NK-92 (cell line): ENCODE results near the gene PUM1.
A peak's percentile ranks its signal among the peaks of the same experiment; 100 is the strongest.
"Not testable (repeated sequence)": the region's sequence is repeated elsewhere in the genome, so short reads cannot be mapped to it uniquely, and the experiment has no call there.

ENCODE experiments used
- DNase-seq: peaks from one replicate; lab custom pipeline; 2025; ENCODE audit not compliant: unreplicated experiment; lab: John Stamatoyannopoulos, UW

PUM1 gene

GRCh38 chr1:31065310-31066217, at the start of gene PUM1:
Gene PUM1 (minus strand): TSS chr1:31065717. CDS start chr1:31059566, 6,151 bp downstream.
- peak; percentile 93 for DNase-seq

DNA sequence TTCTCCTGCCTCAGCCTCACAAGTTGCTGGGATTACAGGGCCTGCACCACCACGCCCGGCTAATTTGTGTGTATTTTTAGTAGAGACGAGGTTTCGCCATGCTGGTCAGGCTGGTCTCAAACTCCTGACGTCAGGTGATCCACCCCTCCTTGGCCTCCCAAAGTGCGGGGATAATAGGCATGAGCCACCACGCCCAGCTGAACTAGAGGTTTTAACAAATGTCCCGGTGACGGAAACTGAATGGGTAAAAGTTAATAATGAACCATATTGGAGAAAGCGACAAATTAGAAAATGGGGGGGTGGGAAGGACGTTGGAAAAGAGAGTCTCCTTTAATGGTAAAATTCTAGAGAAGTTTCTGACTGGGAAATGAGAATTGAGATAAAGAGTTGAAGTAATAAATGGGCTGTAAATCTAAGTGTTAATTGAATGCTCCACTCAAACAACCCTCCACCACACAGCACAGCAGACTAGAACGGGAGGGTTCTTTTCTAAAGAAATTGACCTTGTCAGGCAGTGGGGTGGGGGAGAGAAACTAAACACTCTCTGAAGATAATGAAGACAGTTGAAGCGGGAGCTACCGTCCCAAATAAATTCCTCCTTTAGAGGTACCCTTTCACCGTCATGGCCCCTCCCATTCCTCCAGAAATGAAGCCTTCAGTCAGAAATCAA, 46.9 kb upstream of the PUM1 start:
- no peak for DNase-seq

DNA sequence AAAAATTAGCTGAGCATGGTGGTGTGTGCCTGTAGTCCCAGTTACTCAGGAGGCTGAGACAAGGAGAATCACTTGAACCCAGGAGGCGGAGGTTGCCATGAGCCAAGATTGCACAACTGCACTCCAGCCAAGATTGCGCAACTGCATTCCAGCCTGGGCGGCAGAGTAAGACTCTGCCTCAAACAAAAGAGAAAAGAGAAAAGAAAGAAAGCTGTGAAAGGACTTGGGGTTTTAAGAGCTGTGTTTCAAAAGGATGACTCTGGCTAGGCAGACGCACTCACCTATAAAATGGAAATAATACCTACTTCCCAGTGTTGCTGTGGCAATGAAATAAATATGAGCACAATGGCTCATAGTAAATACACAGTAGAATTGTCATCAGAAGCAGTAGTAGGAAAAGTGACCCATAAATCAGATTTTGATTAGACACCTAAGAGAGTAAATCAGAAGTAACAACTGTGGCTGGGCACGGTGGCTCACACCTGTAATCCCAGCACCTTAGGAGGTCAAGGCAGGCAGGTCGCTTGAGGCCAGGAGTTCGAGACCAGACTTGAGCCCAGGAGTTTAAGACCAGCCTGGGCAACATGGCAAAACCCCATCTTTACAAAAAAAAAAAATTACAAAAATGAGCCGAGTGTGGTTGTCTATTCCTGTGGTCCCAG, 45.9 kb upstream of the PUM1 start:
- DNase-seq = no peak

DNA sequence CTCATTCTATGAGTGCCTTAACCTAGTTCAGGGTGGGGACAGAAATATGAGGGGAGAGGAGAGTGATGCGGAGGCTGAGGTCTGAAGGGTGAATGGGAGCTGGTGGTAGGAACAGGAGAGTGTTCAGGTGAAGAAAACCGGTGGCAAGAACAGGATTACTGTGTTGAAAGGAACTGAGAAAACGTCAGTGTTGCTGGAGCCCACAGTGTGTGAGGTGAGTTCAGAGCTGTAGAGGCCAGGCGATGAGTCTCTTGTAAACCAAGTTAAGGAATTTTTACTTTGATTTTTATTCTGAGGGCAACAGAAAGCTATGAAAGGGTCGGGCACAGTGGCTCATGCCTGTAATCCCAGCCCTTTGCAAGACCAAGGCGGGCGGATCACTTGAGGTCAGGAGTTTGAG, 45.3 kb upstream of the PUM1 start:
- no peak for DNase-seq

- DNase-seq = no peak
These were observed 43.3 kb upstream of the PUM1 start for GRCh38 chr1:31108861-31109260.

- no peak for DNase-seq
These were observed 40.1 kb upstream of the PUM1 start for GRCh38 chr1:31105646-31106045.

DNA sequence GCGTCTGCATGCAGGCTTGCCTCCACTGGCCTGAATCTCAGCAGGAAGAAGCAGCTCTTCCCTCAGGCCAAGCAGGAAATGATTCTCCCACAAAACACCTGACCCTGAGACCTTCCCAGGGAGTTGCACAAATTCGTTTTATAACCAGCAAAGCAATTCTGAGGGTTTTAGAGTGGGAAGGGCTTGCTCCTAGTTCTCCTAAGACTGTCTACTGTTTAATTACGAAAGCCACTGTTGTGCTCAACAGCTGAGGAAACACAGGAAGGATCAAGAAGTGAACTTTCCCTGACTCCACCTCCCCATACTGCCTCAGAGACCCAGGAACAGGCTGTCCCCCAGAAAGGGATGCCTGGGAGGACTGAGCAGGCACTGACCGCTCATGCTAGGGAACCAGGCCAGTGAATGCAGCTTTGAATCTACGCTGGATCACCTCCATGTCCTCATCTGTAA, 37.0 kb upstream of the PUM1 start:
- DNase-seq = no peak

DNA sequence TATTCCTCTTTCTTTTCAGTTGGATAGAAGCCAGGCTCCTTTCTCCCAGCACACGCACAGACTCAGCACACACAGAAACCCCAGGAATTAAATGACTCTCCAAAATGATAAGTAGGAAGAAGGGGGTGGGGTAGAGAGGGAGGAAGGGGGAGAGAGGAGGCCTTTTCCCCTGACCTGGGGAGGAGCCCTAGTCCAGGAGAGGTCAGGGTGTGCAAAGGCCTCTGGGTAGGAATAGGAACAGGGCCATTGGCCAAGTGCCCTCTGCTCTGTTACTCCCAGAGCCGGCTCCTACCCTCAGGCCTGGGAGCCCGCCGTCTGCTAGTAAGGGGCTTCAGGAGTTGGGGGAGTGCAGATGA, 35.6 kb upstream of the PUM1 start:
- no peak for DNase-seq

DNA sequence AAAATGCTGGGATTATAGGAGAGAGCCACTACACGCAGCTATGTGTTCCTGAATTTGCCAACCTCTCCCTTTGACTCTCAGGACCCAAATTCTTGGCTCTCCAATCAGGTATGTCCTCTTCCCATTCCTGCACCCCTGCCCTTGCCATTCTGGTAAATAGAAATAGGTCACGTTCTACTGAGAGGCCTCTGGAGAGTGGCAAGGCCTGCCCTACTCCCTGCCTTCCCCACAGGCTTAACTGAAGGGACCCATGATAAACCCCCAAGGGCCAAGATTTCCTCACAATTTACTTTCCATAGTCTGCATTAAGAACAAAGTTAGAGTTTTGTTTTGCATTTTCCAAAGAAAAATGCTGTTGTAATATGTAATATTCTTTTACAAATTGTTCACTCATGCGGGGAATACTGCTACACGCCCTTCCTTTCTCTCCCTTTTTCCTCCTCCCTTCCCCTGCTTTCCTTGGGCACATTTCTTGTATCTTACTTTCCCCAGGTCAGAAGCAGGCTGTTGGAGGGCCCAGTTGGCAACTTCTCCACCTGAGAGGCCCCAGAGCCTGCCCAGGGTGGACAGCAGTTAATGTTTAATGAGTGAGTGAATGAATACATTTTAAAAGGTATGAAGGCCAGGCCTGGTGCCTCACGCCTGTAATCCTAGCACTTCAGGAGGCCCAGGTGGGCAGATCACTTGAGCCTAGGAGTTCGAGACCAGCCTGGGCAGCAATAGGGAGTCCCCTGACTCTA, 33.9 kb upstream of the PUM1 start:
- DNase-seq = no peak

GRCh38 chr1:31095985-31096384, 30.5 kb upstream of the PUM1 start:
- no peak for DNase-seq

GRCh38 chr1:31095298-31095981, 29.9 kb upstream of the PUM1 start:
- DNase-seq = no peak

GRCh38 chr1:31088081-31088480, 22.6 kb upstream of the PUM1 start:
- not testable (repeated sequence) for DNase-seq

DNA sequence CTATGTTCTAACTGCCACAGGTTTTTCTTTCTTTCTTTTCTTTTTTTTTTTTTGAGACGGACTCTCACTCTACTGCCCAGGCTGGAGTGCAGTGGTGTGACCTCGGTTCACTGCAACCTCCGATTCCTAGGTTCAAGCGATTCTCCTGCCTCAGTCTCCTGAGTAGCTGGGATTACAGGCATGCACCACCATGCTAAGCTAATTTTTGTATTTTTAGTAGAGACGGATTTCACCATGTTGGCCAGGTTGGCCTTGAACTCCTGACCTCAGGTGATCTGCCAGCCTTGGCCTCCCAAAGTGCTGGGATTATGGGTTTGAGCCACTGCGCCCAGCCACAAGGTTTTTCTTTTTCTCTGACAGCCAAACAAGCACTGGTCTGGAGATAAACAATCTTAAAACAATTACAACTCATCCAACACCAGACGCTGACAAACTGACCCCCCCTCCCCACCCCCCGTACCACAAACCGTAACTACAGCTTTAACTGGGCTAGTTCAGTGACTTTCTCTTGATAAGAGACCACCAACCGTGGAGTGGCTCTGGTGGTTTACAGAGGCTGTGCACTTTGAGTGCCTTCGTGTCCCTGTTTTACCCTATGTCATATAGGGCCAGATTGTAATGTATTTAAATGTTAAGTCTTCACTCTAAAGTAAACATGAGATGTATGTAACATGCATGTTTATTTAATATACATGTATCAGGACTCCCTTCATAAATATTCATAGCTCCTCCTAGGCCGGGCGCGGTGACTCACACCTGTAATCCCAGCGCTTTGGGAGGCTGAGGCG, 19.5 kb upstream of the PUM1 start:
- DNase-seq = no peak

DNA sequence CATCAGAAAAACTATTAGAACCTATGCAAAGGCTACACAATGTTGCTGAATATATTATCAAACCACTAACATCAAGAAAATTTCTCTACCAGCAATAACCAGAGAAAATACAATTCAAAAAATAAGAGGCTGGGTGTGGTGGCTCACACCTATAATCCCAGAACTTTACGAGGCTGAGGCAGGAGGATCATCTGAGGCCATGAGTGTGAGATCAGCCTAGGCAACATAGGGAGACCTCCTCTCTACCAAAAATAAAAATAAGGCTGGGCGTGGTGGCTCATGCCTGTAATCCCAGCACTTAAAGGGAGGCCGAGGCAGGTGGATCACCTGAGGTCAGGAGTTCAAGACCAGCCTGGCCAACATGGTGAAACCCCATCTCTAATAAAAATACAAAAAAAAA, 16.9 kb upstream of the PUM1 start:
- no peak for DNase-seq

DNA sequence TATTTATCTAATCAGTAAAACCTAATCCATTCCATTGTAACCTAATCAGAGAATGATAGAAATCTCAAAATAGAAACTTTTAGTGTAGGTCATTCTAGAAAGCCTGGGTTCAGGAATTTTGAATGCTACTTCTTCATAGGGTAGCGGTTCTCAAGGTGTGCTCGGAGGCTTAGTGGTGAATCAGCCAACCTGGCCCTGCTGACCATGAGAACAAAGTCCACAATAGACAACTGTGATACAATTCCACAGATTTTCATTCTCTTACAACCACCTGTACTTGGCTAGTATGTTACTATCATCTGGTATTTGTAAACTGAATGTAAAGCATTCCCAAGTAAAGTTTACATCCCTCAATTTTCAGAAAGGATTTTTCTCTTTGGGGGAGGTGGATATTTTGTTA, 7.5 kb upstream of the PUM1 start:
- no peak for DNase-seq

DNA sequence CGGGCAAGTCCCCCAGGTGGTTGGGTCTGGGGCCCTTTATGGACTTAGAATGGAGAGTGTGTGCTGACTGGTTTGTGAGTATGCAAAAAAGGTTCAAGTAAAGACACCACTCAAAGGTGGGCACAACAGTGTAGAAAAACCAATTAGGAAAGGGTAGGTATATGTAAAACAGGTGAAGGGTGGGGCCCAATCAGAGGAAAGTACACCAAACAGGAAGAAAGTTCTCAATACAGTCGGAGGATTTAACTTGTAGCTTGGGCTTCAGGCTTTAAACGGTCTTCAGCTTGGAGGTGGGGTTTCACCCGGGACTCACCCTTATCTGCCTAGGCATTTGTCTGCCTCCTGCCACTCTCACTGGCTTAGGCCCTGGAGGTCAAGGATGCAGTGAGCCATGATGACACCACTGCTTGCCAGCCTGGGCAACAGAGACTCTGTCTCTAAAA, 6.8 kb upstream of the PUM1 start:
- DNase-seq = no peak

DNA sequence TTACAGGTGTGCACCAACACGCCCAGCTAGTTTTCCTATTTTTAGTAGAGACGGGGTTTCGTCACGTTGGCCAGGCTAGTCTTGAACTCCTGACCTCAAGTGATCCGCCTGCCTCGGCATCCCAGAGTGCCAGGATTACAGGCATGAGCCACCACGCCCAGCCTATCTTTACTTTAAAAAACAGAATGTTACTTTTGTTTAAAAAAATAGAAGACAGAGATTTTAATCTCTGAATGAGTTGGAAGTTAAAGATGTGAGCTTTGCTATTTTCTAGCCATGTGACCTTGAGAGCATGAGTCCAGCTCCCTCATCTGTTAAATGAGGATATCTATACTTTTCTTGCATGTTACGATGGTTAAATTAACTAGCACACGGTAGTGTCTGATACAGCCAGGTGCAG, 3.9 kb upstream of the PUM1 start:
- DNase-seq = no peak

DNA sequence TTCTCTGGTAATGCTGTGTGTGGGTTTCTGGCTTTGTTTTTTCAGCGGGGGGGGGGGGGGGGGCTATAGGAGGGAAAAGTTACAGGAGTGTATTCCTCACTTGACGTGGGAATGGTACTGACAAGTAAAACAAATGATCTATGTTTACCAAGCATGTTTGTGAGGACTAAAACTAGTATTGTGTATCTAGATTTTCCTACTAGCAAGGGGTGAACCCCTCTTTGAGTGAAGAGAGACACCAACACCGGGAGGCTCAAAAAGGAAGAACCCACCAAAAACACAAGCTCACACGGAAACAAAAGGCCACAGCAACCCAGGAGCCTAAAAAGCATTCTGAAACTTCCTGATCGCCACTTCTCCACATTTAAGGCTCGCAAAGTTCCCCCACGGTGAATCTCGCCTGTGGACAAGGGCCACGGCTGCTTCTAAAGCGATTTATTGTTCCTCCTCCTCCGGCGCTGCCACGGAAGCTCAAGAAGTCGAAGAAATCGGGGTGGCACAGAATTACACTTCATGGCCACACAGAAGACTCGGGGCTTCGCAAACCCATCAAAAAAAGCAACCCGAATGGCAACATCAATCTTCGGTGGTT, 703 bp downstream of the PUM1 start:
- no peak for DNase-seq

DNA sequence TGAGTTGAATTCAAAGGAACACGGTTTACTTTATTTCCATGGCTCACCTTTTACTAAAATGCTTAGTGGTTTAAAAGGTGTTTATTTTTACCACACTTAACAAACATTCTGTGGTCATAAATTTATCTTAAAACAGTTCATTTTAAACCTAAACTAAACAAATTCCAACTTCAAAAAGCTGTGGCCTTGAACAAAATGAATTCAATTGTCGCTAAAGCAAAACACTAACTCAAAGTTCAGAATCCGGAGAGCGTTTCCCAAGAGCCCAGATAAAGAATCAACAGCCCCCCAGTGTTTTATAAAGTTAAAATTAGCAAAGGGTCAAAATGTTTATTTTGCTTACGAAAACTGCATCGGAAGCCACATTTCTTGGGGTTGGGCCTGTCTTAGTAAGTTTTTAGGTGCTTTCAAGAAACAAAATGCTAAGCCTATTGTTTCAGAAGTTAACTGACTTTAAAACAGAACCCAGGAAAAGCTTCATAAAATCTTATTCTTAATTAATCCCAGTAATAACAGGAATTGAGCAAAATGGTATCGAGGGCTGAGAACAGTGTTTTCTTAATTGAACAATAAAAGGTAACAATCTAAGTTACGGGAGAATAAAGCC, 1.3 kb downstream of the PUM1 start:
- DNase-seq = no peak
